ENCODE measurements around the gene KRT40. TPM values are rescaled to one million over a fixed set of nuclear protein-coding genes. Genes with fewer than 3 reads are reported as not detected.

Gene KRT40
- total RNA-seq, 1 experiment from 2014 or later: not detected

DNA sequence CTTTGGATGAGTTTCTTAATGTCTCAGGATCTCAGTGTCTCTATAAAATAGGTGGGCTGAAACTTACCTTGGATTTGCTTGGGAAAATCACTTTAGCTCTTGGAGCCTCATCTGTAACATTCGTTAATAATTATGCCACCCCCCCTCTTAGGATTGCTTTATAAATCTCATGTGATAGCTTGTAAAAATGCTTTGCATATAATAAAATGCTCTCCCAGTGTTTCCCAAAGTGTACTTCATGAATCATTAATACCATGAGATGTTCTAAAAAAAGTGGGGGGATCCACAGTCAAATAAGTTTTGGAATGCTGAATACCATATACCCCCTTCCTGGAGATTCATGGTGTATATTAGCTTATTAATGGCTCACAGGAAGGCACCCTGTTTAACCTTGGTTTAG is 22.5 kb downstream of the KRT40 start:
- Histone ChIP-seq H3K79me2 (ENCODE audit: insufficient read depth, low read length) (no peaks in the 10 kb centered on the region), H3K27ac (ENCODE audit: low read depth, low read length) (no peak overlapping the region), H3K36me3 (ENCODE audit: control insufficient read depth in 1 of 2, insufficient read depth in 2 of 2, low read length in 2 of 2) (peaks cover 0 to 38% of the 10 kb centered on the region in 2 experiments; a peak in 2 of 4 replicates), H3K4me3 (replicated peaks in 1 of 2; ENCODE audit: low read depth in 1 of 2, low read length in 2 of 2) (no peak overlapping the region), H3K27me3 (ENCODE audit: insufficient read depth, low read length) (no peaks in the 10 kb centered on the region), H4K20me1 (ENCODE audit: insufficient read depth) (no peaks in the 10 kb centered on the region), H3K4me1 (ENCODE audit: control insufficient read depth in 1 of 2, insufficient read depth in 2 of 2, low read length in 2 of 2) (peaks cover 37 to 39% of the 10 kb centered on the region in 2 experiments), H3K9me3 (ENCODE audit: control insufficient read depth in 1 of 2, insufficient read depth in 1 of 2, low read depth in 1 of 2, low read length in 2 of 2) (peaks cover 0 to 25% of the 10 kb centered on the region in 2 experiments; a peak in 1 of 4 replicates), H3K9ac (ENCODE audit: low read length) (no peak overlapping the region), H3K9me2 (ENCODE audit: insufficient read depth) (no peaks in the 10 kb centered on the region), H2AFZ (ENCODE audit: low read depth, low read length, poor library complexity, severe bottlenecking) (no peak overlapping the region), H3K4me2 (ENCODE audit: low read length) (no peak overlapping the region)
- BruUV-seq (replicated peaks): no TSS peak
- ChIA-PET RAD21 (ENCODE audit: low non-redundant PET in 1 of 2, low total read pairs in 2 of 2, uncharacterized antibody in 2 of 2, unreplicated experiment in 2 of 2) (no interaction called here), CTCF (no interaction called here), POLR2A (no interaction called here)
- ATAC-seq: no peak
- DNase-seq (ENCODE audit: low read depth, low spot score): no peak
- no peak for TF ChIP-seq SIN3A (IDR thresholded peaks at IDR 0.05; ENCODE audit: low read depth)
- TF ChIP-seq FOSL1 (IDR thresholded peaks at IDR 0.05; ENCODE audit: low read depth): no peak
- no peak for TF ChIP-seq EGR1 (IDR thresholded peaks at IDR 0.05; ENCODE audit: low read depth)
- no peak for TF ChIP-seq CEBPB (IDR thresholded peaks at IDR 0.05; ENCODE audit: low read depth)
- no peak for TF ChIP-seq ZNF274 (IDR thresholded peaks at IDR 0.05; ENCODE audit: low read depth, low read length)
- no peak for TF ChIP-seq ELF1 (IDR thresholded peaks at IDR 0.05; ENCODE audit: borderline replicate concordance, low read depth)
- TF ChIP-seq EZH2phosphoT487 (IDR thresholded peaks at IDR 0.05; ENCODE audit: borderline replicate concordance): no peak
- TF ChIP-seq POLR2A (IDR thresholded peaks at IDR 0.05; ENCODE audit: borderline replicate concordance, extremely low read depth, insufficient read depth, insufficient read length): no peak
- TF ChIP-seq, protein P1, sequence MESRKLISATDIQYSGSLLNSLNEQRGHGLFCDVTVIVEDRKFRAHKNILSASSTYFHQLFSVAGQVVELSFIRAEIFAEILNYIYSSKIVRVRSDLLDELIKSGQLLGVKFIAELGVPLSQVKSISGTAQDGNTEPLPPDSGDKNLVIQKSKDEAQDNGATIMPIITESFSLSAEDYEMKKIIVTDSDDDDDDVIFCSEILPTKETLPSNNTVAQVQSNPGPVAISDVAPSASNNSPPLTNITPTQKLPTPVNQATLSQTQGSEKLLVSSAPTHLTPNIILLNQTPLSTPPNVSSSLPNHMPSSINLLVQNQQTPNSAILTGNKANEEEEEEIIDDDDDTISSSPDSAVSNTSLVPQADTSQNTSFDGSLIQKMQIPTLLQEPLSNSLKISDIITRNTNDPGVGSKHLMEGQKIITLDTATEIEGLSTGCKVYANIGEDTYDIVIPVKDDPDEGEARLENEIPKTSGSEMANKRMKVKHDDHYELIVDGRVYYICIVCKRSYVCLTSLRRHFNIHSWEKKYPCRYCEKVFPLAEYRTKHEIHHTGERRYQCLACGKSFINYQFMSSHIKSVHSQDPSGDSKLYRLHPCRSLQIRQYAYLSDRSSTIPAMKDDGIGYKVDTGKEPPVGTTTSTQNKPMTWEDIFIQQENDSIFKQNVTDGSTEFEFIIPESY (IDR thresholded peaks at IDR 0.05; ENCODE audit: extremely low read depth, insufficient replicate concordance, low read length): no peak
- TF ChIP-seq RAD21 (IDR thresholded peaks at IDR 0.05; ENCODE audit: low read depth): no peak
- TF ChIP-seq, protein P2, sequence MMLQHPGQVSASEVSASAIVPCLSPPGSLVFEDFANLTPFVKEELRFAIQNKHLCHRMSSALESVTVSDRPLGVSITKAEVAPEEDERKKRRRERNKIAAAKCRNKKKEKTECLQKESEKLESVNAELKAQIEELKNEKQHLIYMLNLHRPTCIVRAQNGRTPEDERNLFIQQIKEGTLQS (IDR thresholded peaks at IDR 0.05): no peak
- no peak for TF ChIP-seq YY1 (IDR thresholded peaks at IDR 0.05; ENCODE audit: extremely low read depth, insufficient replicate concordance, low read depth, low read length)
- no peak for TF ChIP-seq CBX3 (IDR thresholded peaks at IDR 0.05; ENCODE audit: low read depth)
- no peak for TF ChIP-seq SP1 (IDR thresholded peaks at IDR 0.05; ENCODE audit: low read depth)
- TF ChIP-seq, protein P3, sequence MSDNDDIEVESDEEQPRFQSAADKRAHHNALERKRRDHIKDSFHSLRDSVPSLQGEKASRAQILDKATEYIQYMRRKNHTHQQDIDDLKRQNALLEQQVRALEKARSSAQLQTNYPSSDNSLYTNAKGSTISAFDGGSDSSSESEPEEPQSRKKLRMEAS (IDR thresholded peaks at IDR 0.05): no peak
- TF ChIP-seq POLR2AphosphoS5 (IDR thresholded peaks at IDR 0.05; ENCODE audit: low read depth, low read length): no peak
- TF ChIP-seq, protein P4, sequence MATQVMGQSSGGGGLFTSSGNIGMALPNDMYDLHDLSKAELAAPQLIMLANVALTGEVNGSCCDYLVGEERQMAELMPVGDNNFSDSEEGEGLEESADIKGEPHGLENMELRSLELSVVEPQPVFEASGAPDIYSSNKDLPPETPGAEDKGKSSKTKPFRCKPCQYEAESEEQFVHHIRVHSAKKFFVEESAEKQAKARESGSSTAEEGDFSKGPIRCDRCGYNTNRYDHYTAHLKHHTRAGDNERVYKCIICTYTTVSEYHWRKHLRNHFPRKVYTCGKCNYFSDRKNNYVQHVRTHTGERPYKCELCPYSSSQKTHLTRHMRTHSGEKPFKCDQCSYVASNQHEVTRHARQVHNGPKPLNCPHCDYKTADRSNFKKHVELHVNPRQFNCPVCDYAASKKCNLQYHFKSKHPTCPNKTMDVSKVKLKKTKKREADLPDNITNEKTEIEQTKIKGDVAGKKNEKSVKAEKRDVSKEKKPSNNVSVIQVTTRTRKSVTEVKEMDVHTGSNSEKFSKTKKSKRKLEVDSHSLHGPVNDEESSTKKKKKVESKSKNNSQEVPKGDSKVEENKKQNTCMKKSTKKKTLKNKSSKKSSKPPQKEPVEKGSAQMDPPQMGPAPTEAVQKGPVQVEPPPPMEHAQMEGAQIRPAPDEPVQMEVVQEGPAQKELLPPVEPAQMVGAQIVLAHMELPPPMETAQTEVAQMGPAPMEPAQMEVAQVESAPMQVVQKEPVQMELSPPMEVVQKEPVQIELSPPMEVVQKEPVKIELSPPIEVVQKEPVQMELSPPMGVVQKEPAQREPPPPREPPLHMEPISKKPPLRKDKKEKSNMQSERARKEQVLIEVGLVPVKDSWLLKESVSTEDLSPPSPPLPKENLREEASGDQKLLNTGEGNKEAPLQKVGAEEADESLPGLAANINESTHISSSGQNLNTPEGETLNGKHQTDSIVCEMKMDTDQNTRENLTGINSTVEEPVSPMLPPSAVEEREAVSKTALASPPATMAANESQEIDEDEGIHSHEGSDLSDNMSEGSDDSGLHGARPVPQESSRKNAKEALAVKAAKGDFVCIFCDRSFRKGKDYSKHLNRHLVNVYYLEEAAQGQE (IDR thresholded peaks at IDR 0.05; ENCODE audit: low read depth): no peak
- no peak for TF ChIP-seq EZH2 (IDR thresholded peaks at IDR 0.05)
- intact Hi-C loops (cut with micrococcal nuclease): no loop called here

All from HCT116 (cell line).